Tibial artery (tissue), 4 donors: ENCODE data around the gene CALCR.

Experiments
- DNase-seq, 2 donors: peaks; one replicate each; pipeline ENCODE4 v3.0.0-alpha.2; 2019
- H3K27ac ChIP-seq, 2 donors: fragments of 200-600 bp; sonication (generic) in 1 of 2; 1 replicate in 1 of 2; 2 replicates in 1 of 2; pipeline ENCODE4 v1.5.1; 2018 to 2019; ENCODE audit warnings: mild to moderate bottlenecking in 1 of 2
- H3K27me3 ChIP-seq, 2 donors: fragments of 200-600 bp; sonication (generic) in 1 of 2; one replicate each; pipeline versions ENCODE4 v1.5.1 to v1.6.0; 2016 to 2019
- H3K36me3 ChIP-seq, 3 donors: fragments of 200-600 bp; sonication (generic) in 2 of 3; one replicate each; pipeline ENCODE4 v1.5.1; 2016 to 2019; ENCODE audit warnings: mild to moderate bottlenecking in 2 of 3
- H3K4me1 ChIP-seq, 4 donors: fragments of 200-600 bp; sonication (generic) in 2 of 4; 1 replicate in 3 of 4; 2 replicates in 1 of 4; pipeline ENCODE4 v1.5.1; 2016 to 2019
- H3K4me3 ChIP-seq, 2 donors: fragments of 200-600 bp; sonication (generic) in 1 of 2; 1 replicate in 1 of 2; 2 replicates in 1 of 2; pipeline ENCODE4 v1.5.1; 2018 to 2019; ENCODE audit warnings: mild to moderate bottlenecking in 2 of 2
- H3K9me3 ChIP-seq, 3 donors: fragments of 200-600 bp; sonication (generic) in 1 of 3; one replicate each; pipeline ENCODE4 v1.5.1; 2016 to 2019
- intact Hi-C: fragments of 100-400 bp; cut with DNase I; formaldehyde crosslinking; loops from one replicate; pipeline ENCODE4 v1.15.0; 2023; ENCODE audit warnings: low total_unique reads
- TF ChIP-seq, protein P1 (sequence below), 2 experiments: fragments of 200-600 bp in 1 of 2; fragments of 450-650 bp in 1 of 2; IDR thresholded peaks; one replicate each; pipeline ENCODE4 v1.5.1; 2017 to 2019; ENCODE audit warnings: antibody characterized with exemption in 2 of 2, mild to moderate bottlenecking in 1 of 2, moderate library complexity in 1 of 2

The CALCR gene

DNA sequence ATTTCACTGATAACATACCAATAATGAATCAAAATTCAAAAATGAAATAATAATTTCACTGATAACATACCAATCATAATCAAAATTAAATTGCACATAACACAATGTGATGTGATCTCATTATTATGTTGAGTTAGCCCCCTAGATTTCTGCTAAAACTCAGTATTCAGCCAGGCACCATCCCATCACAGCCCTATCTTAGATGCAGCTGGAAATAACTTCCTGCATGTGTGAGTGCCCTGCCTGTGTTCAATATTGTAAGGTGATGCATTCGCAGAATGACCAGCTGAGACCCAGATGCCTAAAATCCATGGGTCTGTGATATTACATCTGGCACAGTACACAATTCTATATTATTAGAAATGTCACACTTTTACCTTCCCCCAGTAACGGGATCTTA is 142.4 kb downstream of the CALCR start:
- TF ChIP-seq, protein P1, sequence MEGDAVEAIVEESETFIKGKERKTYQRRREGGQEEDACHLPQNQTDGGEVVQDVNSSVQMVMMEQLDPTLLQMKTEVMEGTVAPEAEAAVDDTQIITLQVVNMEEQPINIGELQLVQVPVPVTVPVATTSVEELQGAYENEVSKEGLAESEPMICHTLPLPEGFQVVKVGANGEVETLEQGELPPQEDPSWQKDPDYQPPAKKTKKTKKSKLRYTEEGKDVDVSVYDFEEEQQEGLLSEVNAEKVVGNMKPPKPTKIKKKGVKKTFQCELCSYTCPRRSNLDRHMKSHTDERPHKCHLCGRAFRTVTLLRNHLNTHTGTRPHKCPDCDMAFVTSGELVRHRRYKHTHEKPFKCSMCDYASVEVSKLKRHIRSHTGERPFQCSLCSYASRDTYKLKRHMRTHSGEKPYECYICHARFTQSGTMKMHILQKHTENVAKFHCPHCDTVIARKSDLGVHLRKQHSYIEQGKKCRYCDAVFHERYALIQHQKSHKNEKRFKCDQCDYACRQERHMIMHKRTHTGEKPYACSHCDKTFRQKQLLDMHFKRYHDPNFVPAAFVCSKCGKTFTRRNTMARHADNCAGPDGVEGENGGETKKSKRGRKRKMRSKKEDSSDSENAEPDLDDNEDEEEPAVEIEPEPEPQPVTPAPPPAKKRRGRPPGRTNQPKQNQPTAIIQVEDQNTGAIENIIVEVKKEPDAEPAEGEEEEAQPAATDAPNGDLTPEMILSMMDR (IDR thresholded peaks at IDR 0.05): no peak
- H3K27ac ChIP-seq: no peak overlapping the region
- no peak for DNase-seq
- no peaks in the 10 kb centered on the region for H3K9me3 ChIP-seq
- H3K27me3 ChIP-seq: no peaks in the 10 kb centered on the region
- H3K4me1 ChIP-seq: no peaks in the 10 kb centered on the region
- intact Hi-C loops: no loop called here
- H3K36me3 ChIP-seq: no peaks in the 10 kb centered on the region
- no peak overlapping the region for H3K4me3 ChIP-seq

DNA sequence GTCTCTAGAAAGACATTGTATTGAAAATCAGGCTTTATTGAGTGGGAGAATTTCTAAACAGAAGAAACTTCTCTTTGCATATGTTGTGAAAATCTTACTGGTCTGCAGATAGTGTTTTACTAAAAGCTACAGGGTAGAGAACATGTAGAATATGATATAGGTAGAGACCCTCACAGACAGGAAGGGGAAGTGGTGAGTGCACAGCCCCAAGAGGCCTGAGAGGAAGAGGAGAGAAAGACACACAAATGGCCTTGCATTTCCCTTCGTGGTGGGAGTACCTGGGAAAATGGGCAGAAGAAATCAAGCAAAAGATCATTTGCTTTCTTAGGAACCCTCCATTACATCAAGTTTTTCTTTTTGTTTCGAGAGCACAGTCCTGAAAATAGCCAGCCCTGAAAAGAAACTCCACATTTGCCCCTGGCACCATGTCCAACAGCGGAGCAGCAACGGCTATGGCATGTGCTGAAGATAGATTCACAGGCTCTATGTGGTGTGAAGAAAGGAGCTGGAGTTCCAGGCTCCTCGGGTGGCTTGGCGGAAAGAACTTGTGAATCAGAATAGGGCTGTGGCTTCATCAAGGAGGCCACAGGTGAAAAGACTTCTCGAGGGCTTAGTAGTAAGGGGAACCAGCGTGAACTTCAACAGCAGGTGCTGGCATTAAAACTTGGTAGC is 143.5 kb downstream of the CALCR start:
- no peak overlapping the region for H3K27ac ChIP-seq

DNA sequence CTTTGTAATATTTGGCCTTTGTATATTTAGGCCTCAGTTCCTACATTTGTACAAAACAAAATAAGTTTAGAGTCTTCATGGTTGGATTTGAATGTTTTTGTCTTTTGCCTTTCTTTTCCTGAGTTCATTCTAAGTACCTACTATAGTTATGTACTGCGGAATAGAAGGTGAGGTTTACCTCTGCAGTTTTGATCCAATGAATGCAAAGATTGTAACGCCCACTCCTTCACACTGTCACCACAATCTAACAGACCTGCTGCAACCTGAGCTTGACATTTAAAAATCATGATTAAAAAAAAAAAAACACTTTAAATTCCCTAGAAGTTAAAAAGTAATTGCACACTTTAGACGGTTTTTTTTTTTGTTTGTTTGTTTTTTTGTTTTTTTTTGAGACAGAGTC is 145.0 kb downstream of the CALCR start:
- no peak overlapping the region for H3K27ac ChIP-seq
- H3K4me1 ChIP-seq: no peaks in the 10 kb centered on the region
- no peaks in the 10 kb centered on the region for H3K9me3 ChIP-seq
- DNase-seq: no peak
- H3K4me3 ChIP-seq: no peak overlapping the region
- H3K36me3 ChIP-seq: no peaks in the 10 kb centered on the region
- TF ChIP-seq, protein P1 (IDR thresholded peaks at IDR 0.05): no peak
- H3K27me3 ChIP-seq: no peaks in the 10 kb centered on the region
- intact Hi-C loops: no loop called here

More for the DNA sequence above, 143.5 kb downstream of the CALCR start:
- Histone ChIP-seq H3K4me1 (no peaks in the 10 kb centered on the region), H3K27me3 (no peaks in the 10 kb centered on the region), H3K4me3 (no peak overlapping the region), H3K36me3 (no peaks in the 10 kb centered on the region), H3K9me3 (no peaks in the 10 kb centered on the region)
- TF ChIP-seq, protein P1 (IDR thresholded peaks at IDR 0.05): no peak
- no peak for DNase-seq
- intact Hi-C loops: no loop called here

DNA sequence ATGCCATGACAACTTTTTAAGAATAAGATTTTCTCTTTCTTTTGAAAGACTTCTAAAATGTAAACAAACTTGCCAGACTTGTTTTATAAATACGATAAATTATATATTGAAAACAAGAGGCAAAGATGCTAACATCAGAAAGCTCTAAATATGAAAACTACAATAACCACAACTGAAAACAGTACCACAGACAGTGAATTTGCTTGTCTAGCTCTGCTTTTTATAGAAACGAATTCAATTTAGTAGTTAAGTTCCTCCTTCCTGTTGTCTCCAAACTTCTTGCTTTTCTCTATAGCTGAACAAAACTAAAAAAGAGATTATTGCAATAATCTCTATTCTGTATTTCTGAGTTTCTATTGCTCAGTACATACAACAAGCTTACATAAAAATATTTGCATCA is 147.4 kb downstream of the CALCR start:
- Histone ChIP-seq H3K4me1 (no peaks in the 10 kb centered on the region), H3K9me3 (no peaks in the 10 kb centered on the region), H3K4me3 (no peak overlapping the region), H3K27ac (no peak overlapping the region), H3K36me3 (no peaks in the 10 kb centered on the region), H3K27me3 (no peaks in the 10 kb centered on the region)
- TF ChIP-seq, protein P1 (IDR thresholded peaks at IDR 0.05): no peak
- no peak for DNase-seq
- intact Hi-C loops: no loop called here

DNA sequence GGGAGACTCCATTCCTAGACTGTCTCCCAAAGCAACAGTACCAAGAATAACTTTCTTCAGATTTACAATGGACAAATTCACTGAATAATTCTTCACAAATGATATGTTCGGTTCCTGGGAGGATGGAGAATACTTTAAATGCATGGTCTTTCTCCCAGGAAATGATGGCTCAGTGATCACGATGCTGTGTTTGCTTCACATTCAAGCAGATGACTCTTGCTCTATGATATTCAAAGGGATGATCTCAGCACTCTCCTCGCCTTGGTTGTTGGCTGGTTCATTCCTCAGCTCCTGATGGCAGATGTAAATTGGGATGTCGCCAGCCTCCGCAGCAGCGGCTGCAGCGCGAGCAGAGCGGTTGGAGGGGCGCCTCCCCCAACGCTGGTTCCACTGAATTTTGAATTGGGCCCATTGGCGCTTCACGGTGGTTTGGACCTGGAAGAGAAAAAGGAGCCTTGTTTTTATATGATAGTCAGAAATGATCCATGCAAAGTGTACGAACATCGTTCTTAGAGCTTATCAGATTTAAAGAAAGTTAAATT is 148.3 kb downstream of the CALCR start:
- Histone ChIP-seq H3K27me3 (no peaks in the 10 kb centered on the region), H3K9me3 (no peaks in the 10 kb centered on the region), H3K4me3 (no peak overlapping the region), H3K27ac (no peak overlapping the region), H3K36me3 (no peaks in the 10 kb centered on the region), H3K4me1 (no peaks in the 10 kb centered on the region)
- intact Hi-C loops: no loop called here
- no peak for DNase-seq
- TF ChIP-seq, protein P1 (IDR thresholded peaks at IDR 0.05): no peak
